Measurements from ENCODE around the gene GAB2.

Gene GAB2

DNA sequence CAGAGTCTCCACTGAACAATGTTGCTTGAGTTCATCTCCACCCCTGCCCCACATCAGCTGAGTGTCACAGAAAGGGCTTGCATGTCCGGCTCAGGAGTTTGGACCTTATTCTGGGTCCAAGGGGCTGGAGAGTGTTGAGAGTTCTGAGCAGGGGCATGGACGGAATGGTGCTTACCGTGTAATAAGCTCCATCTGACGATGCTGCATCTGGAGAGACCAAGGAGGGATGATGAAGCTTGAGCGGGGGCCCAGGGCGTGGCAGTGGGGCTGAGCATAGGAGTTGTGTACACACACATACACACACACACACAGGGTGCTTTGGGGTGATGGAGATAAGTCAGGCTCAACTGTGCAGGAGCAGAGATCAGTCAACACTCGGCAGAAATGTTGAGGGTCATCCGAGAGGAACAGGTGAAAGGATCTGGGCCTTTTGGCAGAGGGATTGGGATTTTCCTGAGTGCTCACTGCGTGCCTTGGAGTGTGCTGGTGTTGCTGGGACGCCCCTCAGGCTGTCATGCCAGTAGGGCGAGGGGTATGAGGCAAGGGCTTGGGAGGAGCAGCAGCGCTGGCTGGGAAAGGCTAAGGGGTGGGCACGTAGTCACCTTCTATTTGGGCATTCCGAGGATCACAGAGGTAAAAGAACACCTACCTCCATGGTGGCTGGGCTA lies 226.6 kb downstream of the GAB2 start:
- no peak for ATAC-seq
- TF ChIP-seq ZC3H10 (CRISPR knock-in tag; IDR thresholded peaks at IDR 0.05), result no peak
- no peak for TF ChIP-seq ISL1 (CRISPR knock-in tag; IDR thresholded peaks at IDR 0.05)
- no peak for TF ChIP-seq GLIS3 (CRISPR knock-in tag; IDR thresholded peaks at IDR 0.05)
- TF ChIP-seq CSDC2 (CRISPR knock-in tag; IDR thresholded peaks at IDR 0.05), result no peak
- no peak for TF ChIP-seq SNAI2 (CRISPR knock-in tag; IDR thresholded peaks at IDR 0.05)
- no peak for TF ChIP-seq PPARA (CRISPR knock-in tag; IDR thresholded peaks at IDR 0.05; ENCODE audit: borderline replicate concordance)
- no peak for TF ChIP-seq TCF4 (CRISPR knock-in tag; IDR thresholded peaks at IDR 0.05; ENCODE audit: borderline replicate concordance)
- no peak for TF ChIP-seq TOX (CRISPR knock-in tag; IDR thresholded peaks at IDR 0.05; ENCODE audit: borderline replicate concordance)

DNA sequence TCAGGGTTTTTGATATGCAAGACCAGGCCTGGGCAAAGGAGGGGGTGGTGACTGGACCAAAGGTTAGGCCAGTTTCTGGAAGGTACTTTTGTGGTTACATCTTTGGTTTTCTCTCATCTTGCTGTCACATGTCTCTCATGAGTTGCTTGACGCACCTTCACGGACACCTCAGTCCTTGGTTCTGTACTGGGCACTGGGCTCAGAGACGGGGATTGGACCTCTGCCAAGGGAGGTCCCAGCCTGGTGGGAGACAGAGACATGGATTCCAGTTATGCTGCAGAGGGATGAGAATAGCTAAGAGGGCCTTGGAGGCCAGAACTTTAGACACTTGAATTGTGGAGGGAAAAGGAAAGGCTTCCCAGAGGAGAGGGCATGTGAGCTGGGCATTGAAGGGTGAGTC lies 227.2 kb downstream of the GAB2 start:
- ATAC-seq, result no peak
- TF ChIP-seq, protein P1, sequence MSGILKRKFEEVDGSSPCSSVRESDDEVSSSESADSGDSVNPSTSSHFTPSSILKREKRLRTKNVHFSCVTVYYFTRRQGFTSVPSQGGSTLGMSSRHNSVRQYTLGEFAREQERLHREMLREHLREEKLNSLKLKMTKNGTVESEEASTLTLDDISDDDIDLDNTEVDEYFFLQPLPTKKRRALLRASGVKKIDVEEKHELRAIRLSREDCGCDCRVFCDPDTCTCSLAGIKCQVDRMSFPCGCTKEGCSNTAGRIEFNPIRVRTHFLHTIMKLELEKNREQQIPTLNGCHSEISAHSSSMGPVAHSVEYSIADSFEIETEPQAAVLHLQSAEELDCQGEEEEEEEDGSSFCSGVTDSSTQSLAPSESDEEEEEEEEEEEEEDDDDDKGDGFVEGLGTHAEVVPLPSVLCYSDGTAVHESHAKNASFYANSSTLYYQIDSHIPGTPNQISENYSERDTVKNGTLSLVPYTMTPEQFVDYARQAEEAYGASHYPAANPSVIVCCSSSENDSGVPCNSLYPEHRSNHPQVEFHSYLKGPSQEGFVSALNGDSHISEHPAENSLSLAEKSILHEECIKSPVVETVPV (CRISPR knock-in tag; IDR thresholded peaks at IDR 0.05), result no peak
- no peak for TF ChIP-seq BACH2 (CRISPR knock-in tag; IDR thresholded peaks at IDR 0.05; ENCODE audit: borderline replicate concordance)
- no peak for TF ChIP-seq TOX (CRISPR knock-in tag; IDR thresholded peaks at IDR 0.05; ENCODE audit: borderline replicate concordance)
- TF ChIP-seq SNAI2 (CRISPR knock-in tag; IDR thresholded peaks at IDR 0.05), result no peak
- no peak for TF ChIP-seq RARB (CRISPR knock-in tag; IDR thresholded peaks at IDR 0.05)
- no peak for TF ChIP-seq ZFP30 (CRISPR knock-in tag; IDR thresholded peaks at IDR 0.05)
- TF ChIP-seq, protein P2, sequence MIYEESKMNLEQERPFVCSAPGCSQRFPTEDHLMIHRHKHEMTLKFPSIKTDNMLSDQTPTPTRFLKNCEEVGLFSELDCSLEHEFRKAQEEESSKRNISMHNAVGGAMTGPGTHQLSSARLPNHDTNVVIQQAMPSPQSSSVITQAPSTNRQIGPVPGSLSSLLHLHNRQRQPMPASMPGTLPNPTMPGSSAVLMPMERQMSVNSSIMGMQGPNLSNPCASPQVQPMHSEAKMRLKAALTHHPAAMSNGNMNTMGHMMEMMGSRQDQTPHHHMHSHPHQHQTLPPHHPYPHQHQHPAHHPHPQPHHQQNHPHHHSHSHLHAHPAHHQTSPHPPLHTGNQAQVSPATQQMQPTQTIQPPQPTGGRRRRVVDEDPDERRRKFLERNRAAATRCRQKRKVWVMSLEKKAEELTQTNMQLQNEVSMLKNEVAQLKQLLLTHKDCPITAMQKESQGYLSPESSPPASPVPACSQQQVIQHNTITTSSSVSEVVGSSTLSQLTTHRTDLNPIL (CRISPR knock-in tag; IDR thresholded peaks at IDR 0.05; ENCODE audit: low read depth), result no peak
- no peak for TF ChIP-seq ZC3H10 (CRISPR knock-in tag; IDR thresholded peaks at IDR 0.05)
- TF ChIP-seq ISL1 (CRISPR knock-in tag; IDR thresholded peaks at IDR 0.05), result no peak
- no peak for TF ChIP-seq PPARA (CRISPR knock-in tag; IDR thresholded peaks at IDR 0.05; ENCODE audit: borderline replicate concordance)
- no peak for TF ChIP-seq ZFP3 (CRISPR knock-in tag; IDR thresholded peaks at IDR 0.05)
- TF ChIP-seq CSDC2 (CRISPR knock-in tag; IDR thresholded peaks at IDR 0.05), result no peak
- no peak for TF ChIP-seq ARNTL (CRISPR knock-in tag; IDR thresholded peaks at IDR 0.05; ENCODE audit: borderline replicate concordance, low read depth)
- TF ChIP-seq, protein P3, sequence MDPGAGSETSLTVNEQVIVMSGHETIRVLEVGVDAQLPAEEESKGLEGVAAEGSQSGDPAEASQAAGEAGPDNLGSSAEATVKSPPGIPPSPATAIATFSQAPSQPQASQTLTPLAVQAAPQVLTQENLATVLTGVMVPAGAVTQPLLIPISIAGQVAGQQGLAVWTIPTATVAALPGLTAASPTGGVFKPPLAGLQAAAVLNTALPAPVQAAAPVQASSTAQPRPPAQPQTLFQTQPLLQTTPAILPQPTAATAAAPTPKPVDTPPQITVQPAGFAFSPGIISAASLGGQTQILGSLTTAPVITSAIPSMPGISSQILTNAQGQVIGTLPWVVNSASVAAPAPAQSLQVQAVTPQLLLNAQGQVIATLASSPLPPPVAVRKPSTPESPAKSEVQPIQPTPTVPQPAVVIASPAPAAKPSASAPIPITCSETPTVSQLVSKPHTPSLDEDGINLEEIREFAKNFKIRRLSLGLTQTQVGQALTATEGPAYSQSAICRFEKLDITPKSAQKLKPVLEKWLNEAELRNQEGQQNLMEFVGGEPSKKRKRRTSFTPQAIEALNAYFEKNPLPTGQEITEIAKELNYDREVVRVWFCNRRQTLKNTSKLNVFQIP (CRISPR knock-in tag; IDR thresholded peaks at IDR 0.05; ENCODE audit: borderline replicate concordance, low read depth), result no peak
- TF ChIP-seq TCF4 (CRISPR knock-in tag; IDR thresholded peaks at IDR 0.05; ENCODE audit: borderline replicate concordance), result no peak
- no peak for TF ChIP-seq OSR1 (CRISPR knock-in tag; IDR thresholded peaks at IDR 0.05)
- TF ChIP-seq, protein P4, sequence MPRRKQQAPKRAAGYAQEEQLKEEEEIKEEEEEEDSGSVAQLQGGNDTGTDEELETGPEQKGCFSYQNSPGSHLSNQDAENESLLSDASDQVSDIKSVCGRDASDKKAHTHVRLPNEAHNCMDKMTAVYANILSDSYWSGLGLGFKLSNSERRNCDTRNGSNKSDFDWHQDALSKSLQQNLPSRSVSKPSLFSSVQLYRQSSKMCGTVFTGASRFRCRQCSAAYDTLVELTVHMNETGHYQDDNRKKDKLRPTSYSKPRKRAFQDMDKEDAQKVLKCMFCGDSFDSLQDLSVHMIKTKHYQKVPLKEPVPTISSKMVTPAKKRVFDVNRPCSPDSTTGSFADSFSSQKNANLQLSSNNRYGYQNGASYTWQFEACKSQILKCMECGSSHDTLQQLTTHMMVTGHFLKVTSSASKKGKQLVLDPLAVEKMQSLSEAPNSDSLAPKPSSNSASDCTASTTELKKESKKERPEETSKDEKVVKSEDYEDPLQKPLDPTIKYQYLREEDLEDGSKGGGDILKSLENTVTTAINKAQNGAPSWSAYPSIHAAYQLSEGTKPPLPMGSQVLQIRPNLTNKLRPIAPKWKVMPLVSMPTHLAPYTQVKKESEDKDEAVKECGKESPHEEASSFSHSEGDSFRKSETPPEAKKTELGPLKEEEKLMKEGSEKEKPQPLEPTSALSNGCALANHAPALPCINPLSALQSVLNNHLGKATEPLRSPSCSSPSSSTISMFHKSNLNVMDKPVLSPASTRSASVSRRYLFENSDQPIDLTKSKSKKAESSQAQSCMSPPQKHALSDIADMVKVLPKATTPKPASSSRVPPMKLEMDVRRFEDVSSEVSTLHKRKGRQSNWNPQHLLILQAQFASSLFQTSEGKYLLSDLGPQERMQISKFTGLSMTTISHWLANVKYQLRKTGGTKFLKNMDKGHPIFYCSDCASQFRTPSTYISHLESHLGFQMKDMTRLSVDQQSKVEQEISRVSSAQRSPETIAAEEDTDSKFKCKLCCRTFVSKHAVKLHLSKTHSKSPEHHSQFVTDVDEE (CRISPR knock-in tag; IDR thresholded peaks at IDR 0.05), result no peak

DNA sequence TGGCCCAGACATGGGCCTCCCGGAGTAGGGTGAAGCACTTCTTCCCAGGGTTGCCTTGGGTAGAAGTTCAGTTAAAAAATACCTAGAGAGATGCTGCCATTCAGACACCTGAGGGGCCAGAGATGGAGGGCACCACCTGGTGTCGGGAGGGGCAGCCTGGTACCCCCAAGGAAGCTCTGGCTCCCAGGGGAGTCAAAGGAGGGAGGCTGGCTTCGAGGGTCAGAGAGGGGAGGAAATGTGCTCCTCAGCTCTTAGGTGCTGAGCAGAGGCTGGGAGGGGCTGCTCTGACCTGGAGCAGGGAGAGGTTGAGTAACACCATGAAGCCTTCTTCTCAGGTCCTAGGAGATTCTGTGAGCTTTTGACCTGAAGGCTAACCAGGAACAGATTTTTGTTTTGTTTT lies 227.8 kb downstream of the GAB2 start:
- no peak for ATAC-seq
- no peak for TF ChIP-seq BACH2 (CRISPR knock-in tag; IDR thresholded peaks at IDR 0.05; ENCODE audit: borderline replicate concordance)
- no peak for TF ChIP-seq SNAI2 (CRISPR knock-in tag; IDR thresholded peaks at IDR 0.05)
- TF ChIP-seq, protein P2 (CRISPR knock-in tag; IDR thresholded peaks at IDR 0.05; ENCODE audit: low read depth), result no peak
- TF ChIP-seq ZC3H10 (CRISPR knock-in tag; IDR thresholded peaks at IDR 0.05), result no peak
- TF ChIP-seq TOX (CRISPR knock-in tag; IDR thresholded peaks at IDR 0.05; ENCODE audit: borderline replicate concordance), result no peak
- no peak for TF ChIP-seq PPARA (CRISPR knock-in tag; IDR thresholded peaks at IDR 0.05; ENCODE audit: borderline replicate concordance)
- TF ChIP-seq TCF4 (CRISPR knock-in tag; IDR thresholded peaks at IDR 0.05; ENCODE audit: borderline replicate concordance), result no peak
- no peak for TF ChIP-seq ISL1 (CRISPR knock-in tag; IDR thresholded peaks at IDR 0.05)
- no peak for TF ChIP-seq OSR1 (CRISPR knock-in tag; IDR thresholded peaks at IDR 0.05)
- TF ChIP-seq RARB (CRISPR knock-in tag; IDR thresholded peaks at IDR 0.05), result no peak
- TF ChIP-seq GLIS3 (CRISPR knock-in tag; IDR thresholded peaks at IDR 0.05), result no peak
- TF ChIP-seq CSDC2 (CRISPR knock-in tag; IDR thresholded peaks at IDR 0.05), result no peak
- no peak for TF ChIP-seq ZNF8 (CRISPR knock-in tag; IDR thresholded peaks at IDR 0.05)
- TF ChIP-seq, protein P1 (CRISPR knock-in tag; IDR thresholded peaks at IDR 0.05), result no peak
- TF ChIP-seq, protein P4 (CRISPR knock-in tag; IDR thresholded peaks at IDR 0.05), result no peak
- no peak for TF ChIP-seq ZNF565 (CRISPR knock-in tag; conservative IDR thresholded peaks at IDR 0.05; ENCODE audit: low read depth)
- TF ChIP-seq ZFP30 (CRISPR knock-in tag; IDR thresholded peaks at IDR 0.05), result no peak
- no peak for TF ChIP-seq ESRRG (CRISPR knock-in tag; IDR thresholded peaks at IDR 0.05)
- TF ChIP-seq ZNF70 (CRISPR knock-in tag; IDR thresholded peaks at IDR 0.05), result no peak

Measured in SK-N-SH treated with all-trans-retinoic acid at 6 μM for 48 hours (cell line).